Right lung (tissue), 5 donors: ENCODE results near the gene DPF1. TPM values are rescaled to one million over a fixed set of nuclear protein-coding genes. Genes with fewer than 3 reads are reported as not detected.

ENCODE experiments used
- DNase-seq, 2 donors: peaks; one replicate each; pipeline ENCODE4 v3.0.0-alpha.2; 2013
- polyA plus RNA-seq, 5 donors: library from polyadenylated mRNA; unstranded; fragments of 120-200 nt; gene quantifications; one replicate each; pipeline versions ENCODE4 v1.2.1 to v1.2.3, GENCODE V29; 2013; ENCODE audit warnings: inconsistent platforms in 1 of 5, low replicate concordance in 1 of 5; ENCODE audit not compliant: insufficient read length in 5 of 5, insufficient read depth in 1 of 5

Gene DPF1
- polyA plus RNA-seq, 5 donors, result 2.0 to 5.3 (median 3.4) TPM

GRCh38 chr19:38201731-38202130 lies 22.3 kb downstream of the DPF1 start:
- no peak for DNase-seq

- DNase-seq, result no peak
Measured at GRCh38 chr19:38199340-38199739, 24.7 kb downstream of the DPF1 start.

GRCh38 chr19:38197937-38198704 lies 25.9 kb downstream of the DPF1 start:
- no peak for DNase-seq

GRCh38 chr19:38196948-38197656 lies 26.9 kb downstream of the DPF1 start:
- DNase-seq, result no peak

- DNase-seq, result no peak
Measured at GRCh38 chr19:38196245-38196837, 27.7 kb downstream of the DPF1 start.

GRCh38 chr19:38195237-38195636 lies 28.8 kb downstream of the DPF1 start:
- DNase-seq, result no peak

- DNase-seq, result no peak
Measured at GRCh38 chr19:38194061-38194701, 29.8 kb downstream of the DPF1 start.

- DNase-seq, result no peak
Measured at GRCh38 chr19:38193445-38193844, 30.6 kb downstream of the DPF1 start.

- DNase-seq, result no peak
Measured at GRCh38 chr19:38191747-38192146, 32.3 kb downstream of the DPF1 start.

GRCh38 chr19:38190793-38191192 lies 33.2 kb downstream of the DPF1 start:
- DNase-seq, result no peak

GRCh38 chr19:38190061-38190460 lies 34.0 kb downstream of the DPF1 start:
- DNase-seq, result no peak

- no peak for DNase-seq
Measured at GRCh38 chr19:38185562-38185961, 38.5 kb downstream of the DPF1 start.

- DNase-seq, result no peak
Measured at GRCh38 chr19:38184815-38185214, 39.2 kb downstream of the DPF1 start.

- peak; percentile 19 to 31 for DNase-seq
Measured at GRCh38 chr19:38183251-38183897, 40.6 kb downstream of the DPF1 start.

GRCh38 chr19:38182536-38183210 lies 41.3 kb downstream of the DPF1 start:
- DNase-seq, result no peak

GRCh38 chr19:38180071-38180470 lies 44.0 kb downstream of the DPF1 start:
- DNase-seq, result no peak

GRCh38 chr19:38175422-38175821 lies 48.6 kb downstream of the DPF1 start:
- no peak for DNase-seq

GRCh38 chr19:38173291-38174041 lies 50.6 kb downstream of the DPF1 start:
- DNase-seq, result no peak

GRCh38 chr19:38172001-38172400 lies 52.0 kb downstream of the DPF1 start:
- DNase-seq, result no peak

GRCh38 chr19:38170334-38170733 lies 53.7 kb downstream of the DPF1 start:
- DNase-seq, result no peak

GRCh38 chr19:38168637-38169036 lies 55.4 kb downstream of the DPF1 start:
- no peak for DNase-seq
